Neural cell (in vitro differentiated cells): ENCODE measurements around the gene TXNRD3. TPM values are rescaled to one million over a fixed set of nuclear protein-coding genes. Genes with fewer than 3 reads are reported as not detected.

Experiments
- H2AFZ ChIP-seq: fragments of 200-600, 300-800 bp; sonication (generic), shearing (Covaris generic); 2 replicates; pipeline ENCODE4 v1.6.0; 2014; ENCODE audit warnings: low read depth, mild to moderate bottlenecking, antibody characterized with exemption, low read length, moderate library complexity
- H3F3A ChIP-seq: fragments of 200-600 bp; shearing (Covaris generic); 2 replicates; pipeline ENCODE4 v1.6.1; 2016; ENCODE audit warnings: mild to moderate bottlenecking, moderate library complexity, mixed read lengths, antibody characterized with exemption, low read length; ENCODE audit not compliant: insufficient read depth, poor library complexity, severe bottlenecking
- H3K27ac ChIP-seq: fragments of 200-600, 300-800 bp; sonication (generic), shearing (Covaris generic); 2 replicates; pipeline ENCODE4 v1.5.1; 2014; ENCODE audit warnings: mild to moderate bottlenecking, low read length, moderate library complexity
- H3K27me3 ChIP-seq: fragments of 300-800, 200-600 bp; sonication (generic), shearing (Covaris generic); 2 replicates; pipeline ENCODE4 v1.6.0; 2014; ENCODE audit warnings: mild to moderate bottlenecking, low read depth, low read length, moderate library complexity; ENCODE audit not compliant: insufficient read depth
- H3K36me3 ChIP-seq: fragments of 300-800, 200-600 bp; sonication (generic), shearing (Covaris generic); 2 replicates; pipeline ENCODE4 v1.5.1; 2014; ENCODE audit warnings: mild to moderate bottlenecking, antibody characterized with exemption, low read length, moderate library complexity; ENCODE audit not compliant: insufficient read depth
- H3K4me2 ChIP-seq: fragments of 300-800, 200-600 bp; sonication (generic), shearing (Covaris generic); 2 replicates; pipeline ENCODE4 v1.6.0; 2014; ENCODE audit warnings: mild to moderate bottlenecking, low read length
- H3K4me3 ChIP-seq: fragments of 300-800, 200-600 bp; sonication (generic), shearing (Covaris generic); 2 replicates; pipeline ENCODE4 v1.5.1; 2014; ENCODE audit warnings: mild to moderate bottlenecking, low read length, moderate library complexity
- H3K79me2 ChIP-seq: fragments of 200-600 bp; shearing (Covaris generic); replicated peaks from 2 replicates; pipeline ENCODE4 v1.6.0; 2014; ENCODE audit warnings: mild to moderate bottlenecking, low read length, moderate library complexity; ENCODE audit not compliant: insufficient read depth
- H3K9ac ChIP-seq: fragments of 300-800, 200-600 bp; sonication (generic), shearing (Covaris generic); 2 replicates; pipeline ENCODE4 v1.6.1; 2016; ENCODE audit warnings: mild to moderate bottlenecking, low read length, mixed read lengths
- H3K9me2 ChIP-seq: fragments of 200-600 bp; shearing (Covaris generic); 2 replicates; pipeline ENCODE4 v1.6.1; 2016; ENCODE audit warnings: mild to moderate bottlenecking, low read length, mixed read lengths; ENCODE audit not compliant: insufficient read depth
- H3K9me3 ChIP-seq: fragments of 200-600, 300-800 bp; sonication (generic), shearing (Covaris generic); 2 replicates; pipeline ENCODE4 v1.6.1; 2016; ENCODE audit warnings: mild to moderate bottlenecking, mixed run types, low read length, moderate library complexity, mixed read lengths
- H4K20me1 ChIP-seq: fragments of 200-600 bp; shearing (Covaris generic); 2 replicates; pipeline ENCODE4 v1.6.1; 2016; ENCODE audit warnings: mild to moderate bottlenecking, mixed run types; ENCODE audit not compliant: insufficient read depth
- EP300 ChIP-seq: fragments of 450-650 bp; conservative IDR thresholded peaks from 2 replicates; pipeline ENCODE4 v1.6.1; 2014; ENCODE audit warnings: antibody characterized with exemption, mild to moderate bottlenecking, moderate library complexity; ENCODE audit not compliant: poor library complexity, severe bottlenecking
- EZH2 ChIP-seq: fragments of 200-600, 300-800 bp; shearing (Covaris generic), sonication (generic); IDR thresholded peaks from 2 replicates; pipeline ENCODE4 v1.6.1; 2014; ENCODE audit warnings: antibody characterized with exemption, low read length, borderline replicate concordance, mild to moderate bottlenecking; ENCODE audit not compliant: insufficient read depth, poor library complexity, severe bottlenecking
- MXI1 ChIP-seq: fragments of 450-650 bp; conservative IDR thresholded peaks from 2 replicates; pipeline ENCODE4 v1.6.1; 2014; ENCODE audit warnings: antibody characterized with exemption, mild to moderate bottlenecking; ENCODE audit not compliant: poor library complexity, severe bottlenecking
- POLR2AphosphoS5 ChIP-seq: IDR thresholded peaks from 2 replicates; pipeline ENCODE4 v1.6.1; 2012
- RAD21 ChIP-seq: fragments of 450-650 bp; conservative IDR thresholded peaks from 2 replicates; pipeline ENCODE4 v1.6.1; 2014; ENCODE audit warnings: antibody characterized with exemption, mild to moderate bottlenecking, moderate library complexity
- SMC3 ChIP-seq: fragments of 450-650 bp; conservative IDR thresholded peaks from 2 replicates; pipeline ENCODE4 v1.6.1; 2014; ENCODE audit warnings: antibody characterized with exemption, mild to moderate bottlenecking, moderate library complexity; ENCODE audit not compliant: poor library complexity
- TAF1 ChIP-seq: IDR thresholded peaks from 2 replicates; pipeline ENCODE4 v1.6.1; 2012; ENCODE audit warnings: low read depth
- polyA plus RNA-seq: library from polyadenylated mRNA; depleted of rRNA; stranded (reverse); fragments of >200 nt; gene quantifications from 2 replicates; pipeline ENCODE4 v1.2.3, GENCODE V29; 2014
- TF ChIP-seq, protein P1 (sequence below): IDR thresholded peaks from 2 replicates; pipeline ENCODE4 v1.6.1; 2012; ENCODE audit warnings: borderline replicate concordance
- TF ChIP-seq, protein P2 (sequence below): fragments of 450-650 bp; IDR thresholded peaks from 2 replicates; pipeline ENCODE4 v1.5.1; 2014; ENCODE audit warnings: antibody characterized with exemption, mild to moderate bottlenecking, moderate library complexity; ENCODE audit not compliant: poor library complexity, severe bottlenecking

Gene TXNRD3
- polyA plus RNA-seq, 1 donor from 2014 or later, result 2.2 TPM

DNA sequence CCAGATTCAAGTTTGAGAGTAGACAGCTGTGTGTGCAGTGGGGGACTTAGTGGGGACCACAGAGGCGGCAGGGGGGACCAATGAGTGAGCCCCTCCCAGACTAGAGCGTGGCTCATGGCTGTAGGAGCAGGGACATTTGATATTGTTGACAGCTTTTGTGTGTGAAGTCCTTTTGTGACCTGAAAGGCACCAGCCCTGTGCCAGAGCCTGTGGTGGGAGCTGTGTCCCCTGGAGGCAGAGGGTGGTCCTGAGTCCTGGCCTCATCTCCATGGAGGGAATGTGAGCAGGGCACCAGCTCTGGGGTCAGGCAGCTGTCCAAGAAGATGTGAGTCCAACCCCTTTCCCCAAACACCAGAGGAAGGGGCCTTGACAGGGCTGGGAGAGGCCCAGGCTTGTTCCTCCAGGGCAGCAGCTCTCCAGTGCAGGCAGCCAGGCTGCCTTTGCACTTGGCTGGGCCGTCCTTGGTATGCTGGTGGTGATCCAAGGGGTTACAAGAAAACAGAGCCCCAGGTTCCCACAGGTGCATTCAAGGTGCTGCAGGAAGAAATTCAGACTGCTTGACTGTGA, 86.1 kb downstream of the TXNRD3 start:
- no peak overlapping the region for H3K4me2 ChIP-seq
- H3K79me2 ChIP-seq, result no peaks in the 10 kb centered on the region
- no peaks in the 10 kb centered on the region for H3K27me3 ChIP-seq
- no peak overlapping the region for H3K9ac ChIP-seq
- no peak overlapping the region for H2AFZ ChIP-seq
- H3K9me3 ChIP-seq, result no peaks in the 10 kb centered on the region
- H3K9me2 ChIP-seq, result no peaks in the 10 kb centered on the region
- H3K27ac ChIP-seq, result no peak overlapping the region
- no peaks in the 10 kb centered on the region for H3F3A ChIP-seq
- H3K36me3 ChIP-seq, result no peaks in the 10 kb centered on the region
- TF ChIP-seq TAF1, result no peak
- no peak for TF ChIP-seq RAD21
- TF ChIP-seq MXI1, result no peak
- TF ChIP-seq, protein P1, sequence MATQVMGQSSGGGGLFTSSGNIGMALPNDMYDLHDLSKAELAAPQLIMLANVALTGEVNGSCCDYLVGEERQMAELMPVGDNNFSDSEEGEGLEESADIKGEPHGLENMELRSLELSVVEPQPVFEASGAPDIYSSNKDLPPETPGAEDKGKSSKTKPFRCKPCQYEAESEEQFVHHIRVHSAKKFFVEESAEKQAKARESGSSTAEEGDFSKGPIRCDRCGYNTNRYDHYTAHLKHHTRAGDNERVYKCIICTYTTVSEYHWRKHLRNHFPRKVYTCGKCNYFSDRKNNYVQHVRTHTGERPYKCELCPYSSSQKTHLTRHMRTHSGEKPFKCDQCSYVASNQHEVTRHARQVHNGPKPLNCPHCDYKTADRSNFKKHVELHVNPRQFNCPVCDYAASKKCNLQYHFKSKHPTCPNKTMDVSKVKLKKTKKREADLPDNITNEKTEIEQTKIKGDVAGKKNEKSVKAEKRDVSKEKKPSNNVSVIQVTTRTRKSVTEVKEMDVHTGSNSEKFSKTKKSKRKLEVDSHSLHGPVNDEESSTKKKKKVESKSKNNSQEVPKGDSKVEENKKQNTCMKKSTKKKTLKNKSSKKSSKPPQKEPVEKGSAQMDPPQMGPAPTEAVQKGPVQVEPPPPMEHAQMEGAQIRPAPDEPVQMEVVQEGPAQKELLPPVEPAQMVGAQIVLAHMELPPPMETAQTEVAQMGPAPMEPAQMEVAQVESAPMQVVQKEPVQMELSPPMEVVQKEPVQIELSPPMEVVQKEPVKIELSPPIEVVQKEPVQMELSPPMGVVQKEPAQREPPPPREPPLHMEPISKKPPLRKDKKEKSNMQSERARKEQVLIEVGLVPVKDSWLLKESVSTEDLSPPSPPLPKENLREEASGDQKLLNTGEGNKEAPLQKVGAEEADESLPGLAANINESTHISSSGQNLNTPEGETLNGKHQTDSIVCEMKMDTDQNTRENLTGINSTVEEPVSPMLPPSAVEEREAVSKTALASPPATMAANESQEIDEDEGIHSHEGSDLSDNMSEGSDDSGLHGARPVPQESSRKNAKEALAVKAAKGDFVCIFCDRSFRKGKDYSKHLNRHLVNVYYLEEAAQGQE, result no peak
- no peaks in the 10 kb centered on the region for H4K20me1 ChIP-seq
- no peak overlapping the region for H3K4me3 ChIP-seq

- H3K9me3 ChIP-seq, result no peaks in the 10 kb centered on the region
- H3K4me2 ChIP-seq, result no peak overlapping the region
- H3K36me3 ChIP-seq, result no peaks in the 10 kb centered on the region
- no peaks in the 10 kb centered on the region for H3K79me2 ChIP-seq
- no peak overlapping the region for H3K4me3 ChIP-seq
- no peaks in the 10 kb centered on the region for H3F3A ChIP-seq
- H3K27ac ChIP-seq, result no peak overlapping the region
- no peaks in the 10 kb centered on the region for H3K27me3 ChIP-seq
- H4K20me1 ChIP-seq, result no peaks in the 10 kb centered on the region
- no peaks in the 10 kb centered on the region for H3K9me2 ChIP-seq
- TF ChIP-seq POLR2AphosphoS5, result no peak
- TF ChIP-seq RAD21, result no peak
- TF ChIP-seq EZH2, result no peak
- no peak for TF ChIP-seq TAF1
- TF ChIP-seq, protein P2, sequence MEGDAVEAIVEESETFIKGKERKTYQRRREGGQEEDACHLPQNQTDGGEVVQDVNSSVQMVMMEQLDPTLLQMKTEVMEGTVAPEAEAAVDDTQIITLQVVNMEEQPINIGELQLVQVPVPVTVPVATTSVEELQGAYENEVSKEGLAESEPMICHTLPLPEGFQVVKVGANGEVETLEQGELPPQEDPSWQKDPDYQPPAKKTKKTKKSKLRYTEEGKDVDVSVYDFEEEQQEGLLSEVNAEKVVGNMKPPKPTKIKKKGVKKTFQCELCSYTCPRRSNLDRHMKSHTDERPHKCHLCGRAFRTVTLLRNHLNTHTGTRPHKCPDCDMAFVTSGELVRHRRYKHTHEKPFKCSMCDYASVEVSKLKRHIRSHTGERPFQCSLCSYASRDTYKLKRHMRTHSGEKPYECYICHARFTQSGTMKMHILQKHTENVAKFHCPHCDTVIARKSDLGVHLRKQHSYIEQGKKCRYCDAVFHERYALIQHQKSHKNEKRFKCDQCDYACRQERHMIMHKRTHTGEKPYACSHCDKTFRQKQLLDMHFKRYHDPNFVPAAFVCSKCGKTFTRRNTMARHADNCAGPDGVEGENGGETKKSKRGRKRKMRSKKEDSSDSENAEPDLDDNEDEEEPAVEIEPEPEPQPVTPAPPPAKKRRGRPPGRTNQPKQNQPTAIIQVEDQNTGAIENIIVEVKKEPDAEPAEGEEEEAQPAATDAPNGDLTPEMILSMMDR, result no peak
- no peak for TF ChIP-seq SMC3
- TF ChIP-seq MXI1, result no peak
- TF ChIP-seq EP300, result no peak
- TF ChIP-seq, protein P1, result no peak
- H3K9ac ChIP-seq, result no peak overlapping the region
- no peak overlapping the region for H2AFZ ChIP-seq
Measured at GRCh38 chr3:126567696-126568438, 87.1 kb downstream of the TXNRD3 start.
